PC-9 (cell line): Measurements from ENCODE around the gene ARHGEF26. TPM values are rescaled to one million over a fixed set of nuclear protein-coding genes. Genes with fewer than 3 reads are reported as not detected.

Experiments
- BruUV-seq: library from RNA; stranded (reverse); fragments of 400-500 nt; replicated peaks from 2 replicates; lab custom pipeline; 2021; lab: Mats Ljungman, UMichigan
- CTCF ChIA-PET: fragments of 300-600 bp; sonication (Branson Sonifier 250); formaldehyde crosslinking; loops from one replicate; lab custom pipeline; 2022; ENCODE audit warnings: antibody characterized with exemption; lab: Charles Lee
- POLR2A ChIA-PET: fragments of 300-600 bp; sonication (Branson Sonifier 250); formaldehyde crosslinking; loops from one replicate; lab custom pipeline; 2022; ENCODE audit warnings: antibody characterized with exemption; ENCODE audit not compliant: unreplicated experiment; lab: Charles Lee
- DNase-seq, 2 experiments: peaks; one replicate each; pipeline versions ENCODE4 v3.0.0 to v3.0.0-alpha.2; 2015 to 2022; ENCODE audit warnings: mixed read lengths in 1 of 2
- H2AFZ ChIP-seq: fragments of 200-600 bp; sonication (generic); 2 replicates; pipeline ENCODE4 v1.8.1; 2017; ENCODE audit warnings: antibody characterized with exemption
- H3F3A ChIP-seq: fragments of 200-600 bp; sonication (generic); 2 replicates; pipeline ENCODE4 v1.8.1; 2017; ENCODE audit warnings: antibody characterized with exemption, mild to moderate bottlenecking, low read depth; ENCODE audit not compliant: insufficient read depth
- H3K27ac ChIP-seq: fragments of 200-600 bp; sonication (generic); 2 replicates; pipeline ENCODE4 v1.6.1; 2016; ENCODE audit warnings: mixed run types
- H3K27me3 ChIP-seq: fragments of 200-600 bp; sonication (generic); 2 replicates; pipeline ENCODE4 v1.6.1; 2016; ENCODE audit warnings: low read depth, mixed run types; ENCODE audit not compliant: insufficient read depth
- H3K36me3 ChIP-seq: fragments of 200-600 bp; sonication (generic); 2 replicates; pipeline ENCODE4 v1.6.1; 2016; ENCODE audit warnings: low read depth, mixed run types
- H3K4me1 ChIP-seq: fragments of 200-600 bp; sonication (generic); replicated peaks from 2 replicates; pipeline ENCODE4 v1.6.1; 2016; ENCODE audit warnings: mixed run types; ENCODE audit not compliant: insufficient read depth
- H3K4me2 ChIP-seq: fragments of 200-600 bp; sonication (generic); 2 replicates; pipeline ENCODE4 v1.6.1; 2017; ENCODE audit warnings: mixed run types
- H3K4me3 ChIP-seq: fragments of 200-600 bp; sonication (generic); 2 replicates; pipeline ENCODE4 v1.6.1; 2016; ENCODE audit warnings: mixed run types
- H3K79me2 ChIP-seq: fragments of 200-600 bp; sonication (generic); 2 replicates; pipeline ENCODE4 v1.6.1; 2017; ENCODE audit warnings: low read depth, mixed run types
- H3K9me2 ChIP-seq: fragments of 200-600 bp; sonication (generic); 2 replicates; pipeline ENCODE4 v1.8.1; 2017; ENCODE audit warnings: mild to moderate bottlenecking; ENCODE audit not compliant: insufficient read depth
- H3K9me3 ChIP-seq: fragments of 200-600 bp; sonication (generic); 2 replicates; pipeline ENCODE4 v1.8.1; 2016; ENCODE audit warnings: low read depth; ENCODE audit not compliant: insufficient read depth
- H4K20me1 ChIP-seq: fragments of 200-600 bp; sonication (generic); 2 replicates; pipeline ENCODE4 v1.8.1; 2017; ENCODE audit not compliant: insufficient read depth
- CTCF ChIP-seq: fragments of 200-600 bp; sonication (generic); conservative IDR thresholded peaks from 2 replicates; pipeline ENCODE4 v1.6.1; 2017; ENCODE audit warnings: mixed run types, antibody characterized with exemption, mild to moderate bottlenecking, moderate library complexity
- EZH2 ChIP-seq: fragments of 200-600 bp; sonication (generic); IDR thresholded peaks from 2 replicates; pipeline ENCODE4 v1.8.0; 2017; ENCODE audit warnings: antibody characterized with exemption, low read depth
- intact Hi-C: fragments of 100-400 bp; cut with micrococcal nuclease; formaldehyde crosslinking; loops from one replicate; pipeline ENCODE4 v1.10.0; 2022; ENCODE audit not compliant: unreplicated experiment
- total RNA-seq: library from RNA; stranded (reverse); gene quantifications from 2 replicates; pipeline ENCODE4 v1.2.3, GENCODE V29; 2021

Gene ARHGEF26
- total RNA-seq, 1 experiment from 2014 or later: 7.9 TPM

- ChIA-PET CTCF (no interaction called here), POLR2A (no interaction called here)
- Histone ChIP-seq H3K27ac (no peak overlapping the region), H3K4me1 (no peaks in the 10 kb centered on the region), H4K20me1 (no peaks in the 10 kb centered on the region), H2AFZ (no peak overlapping the region), H3K36me3 (no peaks in the 10 kb centered on the region), H3K4me2 (no peak overlapping the region), H3K27me3 (no peaks in the 10 kb centered on the region), H3K9me2 (no peaks in the 10 kb centered on the region), H3F3A (no peaks in the 10 kb centered on the region), H3K9me3 (no peaks in the 10 kb centered on the region), H3K4me3 (no peak overlapping the region), H3K79me2 (no peaks in the 10 kb centered on the region)
- BruUV-seq: no TSS peak
- TF ChIP-seq EZH2 (no peak), CTCF (no peak)
- no peak for DNase-seq
- intact Hi-C loops: no loop called here
Observed at GRCh38 chr3:154236331-154236730, 115.1 kb downstream of the ARHGEF26 start.

DNA sequence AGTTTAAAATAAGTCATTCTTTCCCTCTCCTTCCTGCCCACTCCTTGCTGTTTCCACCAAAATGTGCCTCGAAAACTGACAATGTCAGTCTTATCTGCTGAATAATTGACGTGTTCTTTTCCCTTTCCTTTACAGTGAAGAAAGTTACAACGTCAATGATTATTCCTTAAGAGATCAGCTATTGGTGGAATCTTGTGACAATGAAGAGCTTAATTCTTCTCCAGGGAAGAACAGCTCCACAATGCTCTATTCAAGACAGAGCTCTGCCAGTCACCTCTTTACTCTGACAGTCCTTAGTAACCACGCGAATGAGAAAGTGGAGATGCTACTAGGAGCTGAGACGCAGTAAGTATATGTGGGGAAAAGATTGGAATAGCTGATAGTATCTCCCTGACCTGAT, 119.0 kb downstream of the ARHGEF26 start:
- H3K36me3 ChIP-seq: no peaks in the 10 kb centered on the region
- H4K20me1 ChIP-seq: no peaks in the 10 kb centered on the region
- DNase-seq: no peak
- no peak overlapping the region for H3K4me3 ChIP-seq
- H3K9me3 ChIP-seq: no peaks in the 10 kb centered on the region
- intact Hi-C loops: no loop called here
- no peaks in the 10 kb centered on the region for H3K9me2 ChIP-seq
- H2AFZ ChIP-seq: no peak overlapping the region
- ChIA-PET CTCF (no interaction called here), POLR2A (interaction anchor here (0.6 kb wide), 1 partner anchor 443 kb away, joined by 3 read pairs; no protein-coding TSS in a partner anchor)
- TF ChIP-seq EZH2 (no peak), CTCF (no peak)
- H3K4me1 ChIP-seq: no peaks in the 10 kb centered on the region
- H3K27me3 ChIP-seq: no peaks in the 10 kb centered on the region
- no peaks in the 10 kb centered on the region for H3K79me2 ChIP-seq
- no TSS peak for BruUV-seq
- H3K4me2 ChIP-seq: no peak overlapping the region
- no peak overlapping the region for H3K27ac ChIP-seq
- no peaks in the 10 kb centered on the region for H3F3A ChIP-seq

- no peaks in the 10 kb centered on the region for H3F3A ChIP-seq
- ChIA-PET POLR2A (no interaction called here), CTCF (interaction anchor here (0.6 kb wide), 1 partner anchor 144 kb away, joined by 3 read pairs; no protein-coding TSS in a partner anchor)
- H3K27me3 ChIP-seq: no peaks in the 10 kb centered on the region
- no peaks in the 10 kb centered on the region for H3K79me2 ChIP-seq
- no peak overlapping the region for H3K27ac ChIP-seq
- no peak for TF ChIP-seq EZH2
- TF ChIP-seq CTCF: no peak
- H3K4me1 ChIP-seq: no peaks in the 10 kb centered on the region
- H3K9me2 ChIP-seq: no peaks in the 10 kb centered on the region
- no peaks in the 10 kb centered on the region for H3K36me3 ChIP-seq
- no peaks in the 10 kb centered on the region for H4K20me1 ChIP-seq
- intact Hi-C loops: no loop called here
- H3K9me3 ChIP-seq: no peaks in the 10 kb centered on the region
- H2AFZ ChIP-seq: no peak overlapping the region
- H3K4me2 ChIP-seq: no peak overlapping the region
- no TSS peak for BruUV-seq
- H3K4me3 ChIP-seq: no peak overlapping the region
- no peak for DNase-seq
Observed at GRCh38 chr3:154241496-154241895, 120.3 kb downstream of the ARHGEF26 start.
